Liver (tissue), 9 donors: Measurements from ENCODE around the gene HSPA9. TPM values are rescaled to one million over a fixed set of nuclear protein-coding genes. Genes with fewer than 3 reads are reported as not detected.

Experiments used
- DNase-seq: peaks from one replicate; pipeline ENCODE4 v3.0.0-alpha.2; 2017; ENCODE audit warnings: low spot score
- H3K27ac ChIP-seq, 2 donors: one replicate each; pipeline ENCODE4 v1.7.0; 2013; ENCODE audit warnings: inconsistent platforms in 2 of 2, low read length in 2 of 2, control low read depth in 1 of 2, low read depth in 1 of 2, mild to moderate bottlenecking in 1 of 2
- H3K27me3 ChIP-seq, 4 donors: one replicate each; pipeline versions ENCODE4 v1.6.1 to v1.7.0; 2013; ENCODE audit warnings: low read length in 3 of 4, inconsistent platforms in 1 of 4, mild to moderate bottlenecking in 1 of 4, moderate library complexity in 1 of 4; ENCODE audit not compliant: control insufficient read depth in 4 of 4, insufficient read depth in 4 of 4
- H3K36me3 ChIP-seq, 4 donors: one replicate each; pipeline versions ENCODE4 v1.6.1 to v1.7.0; 2013; ENCODE audit warnings: low read length in 3 of 4, mild to moderate bottlenecking in 3 of 4, low read depth in 1 of 4, moderate library complexity in 1 of 4; ENCODE audit not compliant: control insufficient read depth in 4 of 4, insufficient read depth in 3 of 4
- H3K4me1 ChIP-seq, 4 donors: one replicate each; pipeline versions ENCODE4 v1.6.1 to v1.7.0; 2013; ENCODE audit warnings: low read length in 3 of 4, mild to moderate bottlenecking in 3 of 4, moderate library complexity in 1 of 4; ENCODE audit not compliant: control insufficient read depth in 4 of 4, insufficient read depth in 4 of 4
- H3K4me3 ChIP-seq, 3 donors: one replicate each; pipeline versions ENCODE4 v1.6.1 to v1.7.0; 2013; ENCODE audit warnings: low read length in 3 of 3, control low read depth in 1 of 3, low read depth in 1 of 3, mild to moderate bottlenecking in 1 of 3
- H3K9ac ChIP-seq, 2 donors: one replicate each; pipeline ENCODE4 v1.7.0; 2013; ENCODE audit warnings: low read length in 2 of 2, mild to moderate bottlenecking in 2 of 2, moderate library complexity in 2 of 2, control low read depth in 1 of 2, low read depth in 1 of 2
- H3K9me3 ChIP-seq, 4 donors: one replicate each; pipeline versions ENCODE4 v1.6.1 to v1.7.0; 2013; ENCODE audit warnings: low read length in 3 of 4; ENCODE audit not compliant: control insufficient read depth in 4 of 4
- FOXA1 ChIP-seq: IDR thresholded peaks from 2 replicates; pipeline ENCODE4 v1.6.1; 2016; ENCODE audit warnings: antibody characterized with exemption
- GABPA ChIP-seq, 2 donors: IDR thresholded peaks in 1 of 2; conservative IDR thresholded peaks in 1 of 2; 2 replicates each; pipeline ENCODE4 v1.6.1; 2016; ENCODE audit warnings: antibody characterized with exemption in 2 of 2, mild to moderate bottlenecking in 1 of 2, moderate library complexity in 1 of 2
- HNF4G ChIP-seq: IDR thresholded peaks from 2 replicates; pipeline ENCODE4 v1.6.1; 2016; ENCODE audit warnings: antibody characterized with exemption
- JUND ChIP-seq, 2 donors: IDR thresholded peaks; 2 replicates each; pipeline ENCODE4 v1.6.1; 2016; ENCODE audit warnings: antibody characterized with exemption in 2 of 2
- NR2F2 ChIP-seq: IDR thresholded peaks from 2 replicates; pipeline ENCODE4 v1.6.1; 2016; ENCODE audit warnings: antibody characterized with exemption
- RAD21 ChIP-seq, 2 donors: IDR thresholded peaks; 2 replicates each; pipeline ENCODE4 v1.6.1; 2016; ENCODE audit warnings: antibody characterized with exemption in 2 of 2, mild to moderate bottlenecking in 2 of 2
- RXRA ChIP-seq, 2 donors: IDR thresholded peaks; 2 replicates each; pipeline ENCODE4 v1.6.1; 2017 to 2018; ENCODE audit warnings: antibody characterized with exemption in 2 of 2, mild to moderate bottlenecking in 1 of 2
- TAF1 ChIP-seq: conservative IDR thresholded peaks from 2 replicates; pipeline ENCODE4 v1.6.1; 2016; ENCODE audit warnings: antibody characterized with exemption, mild to moderate bottlenecking
- YY1 ChIP-seq: IDR thresholded peaks from 2 replicates; pipeline ENCODE4 v1.6.1; 2016; ENCODE audit warnings: antibody characterized with exemption, mild to moderate bottlenecking
- WGBS: extraction: QIAGEN DNeasy Blood & Tissue Kit; methylation state at CpG from one replicate; pipeline ENCODE4 v1.1.7; 2013; 5-methylcytosine and 5-hydroxymethylcytosine counted together
- polyA plus RNA-seq, 2 donors: library from polyadenylated mRNA; stranded (reverse) in 1 of 2; unstranded in 1 of 2; fragments of 200-250 nt in 1 of 2; fragments of >200 nt in 1 of 2; fragmentation: Nextera tagmentation in 1 of 2; extraction: Ambion mirVana in 1 of 2; gene quantifications; one replicate each; pipeline versions ENCODE4 v1.2.1 to v1.2.3, GENCODE V29; 2013 to 2015
- total RNA-seq, 2 donors: library from RNA; depleted of rRNA; stranded (reverse); fragments of >200 nt; gene quantifications; one replicate each; pipeline ENCODE4 v1.2.3, GENCODE V29; 2014
- TF ChIP-seq, protein P1 (sequence below): IDR thresholded peaks from 2 replicates; pipeline ENCODE4 v1.6.1; 2016; ENCODE audit warnings: antibody characterized with exemption
- TF ChIP-seq, protein P2 (sequence below): fragments of 150-350 bp; IDR thresholded peaks from 2 replicates; pipeline ENCODE4 v1.5.1; 2017; ENCODE audit warnings: improper control_type of control experiment, low read depth, low read length; ENCODE audit not compliant: missing input control
- TF ChIP-seq, protein P3 (sequence below): IDR thresholded peaks from 2 replicates; pipeline ENCODE4 v1.6.1; 2016; ENCODE audit warnings: antibody characterized with exemption
- TF ChIP-seq, protein P4 (sequence below): IDR thresholded peaks from 2 replicates; pipeline ENCODE4 v1.6.1; 2016; ENCODE audit warnings: antibody characterized with exemption
- donor health status: healthy.
- donor health status: healthy.
- donor health status: healthy.
- donor health status: healthy.
- donor health status: healthy.

The HSPA9 gene
- total and polyA plus RNA-seq, 4 donors, result 221 to 378 (median 238) TPM

DNA sequence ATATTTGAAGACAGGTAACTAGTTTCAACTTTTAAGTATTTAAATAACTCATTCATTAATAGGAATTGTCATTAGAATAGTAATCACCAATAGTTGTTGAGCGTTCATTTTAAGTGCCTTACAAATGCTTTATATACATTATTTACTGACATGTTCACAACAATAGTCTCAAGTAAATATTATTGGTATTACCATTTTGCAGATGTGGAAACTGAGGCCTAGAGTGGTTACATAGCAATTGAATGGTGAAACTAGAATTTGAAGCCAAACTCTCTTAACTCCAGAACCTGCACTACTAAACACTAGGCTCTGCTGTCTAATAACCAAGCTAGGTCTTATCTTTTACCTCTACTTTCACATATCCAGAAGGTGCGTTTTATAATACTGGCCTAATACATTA, 4.8 kb upstream of the HSPA9 start:
- H3K9ac ChIP-seq, result no peak overlapping the region
- no peak overlapping the region for H3K4me3 ChIP-seq
- no peaks in the 10 kb centered on the region for H3K36me3 ChIP-seq
- no peak for DNase-seq
- no peaks in the 10 kb centered on the region for H3K9me3 ChIP-seq
- WGBS, result 96% methylated on average over 2 of the region's 2 CpGs
- TF ChIP-seq, protein P1, sequence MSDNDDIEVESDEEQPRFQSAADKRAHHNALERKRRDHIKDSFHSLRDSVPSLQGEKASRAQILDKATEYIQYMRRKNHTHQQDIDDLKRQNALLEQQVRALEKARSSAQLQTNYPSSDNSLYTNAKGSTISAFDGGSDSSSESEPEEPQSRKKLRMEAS, result no peak
- TF ChIP-seq FOXA1 (no peak), HNF4G (no peak), YY1 (no peak), RAD21 (IDR thresholded peaks at IDR 0.05) (no peak), TAF1 (no peak), NR2F2 (no peak), GABPA (IDR thresholded peaks at IDR 0.05 in 1 of 2, conservative IDR thresholded peaks at IDR 0.05 in 1 of 2) (no peak), JUND (IDR thresholded peaks at IDR 0.05) (no peak)
- TF ChIP-seq, protein P2, sequence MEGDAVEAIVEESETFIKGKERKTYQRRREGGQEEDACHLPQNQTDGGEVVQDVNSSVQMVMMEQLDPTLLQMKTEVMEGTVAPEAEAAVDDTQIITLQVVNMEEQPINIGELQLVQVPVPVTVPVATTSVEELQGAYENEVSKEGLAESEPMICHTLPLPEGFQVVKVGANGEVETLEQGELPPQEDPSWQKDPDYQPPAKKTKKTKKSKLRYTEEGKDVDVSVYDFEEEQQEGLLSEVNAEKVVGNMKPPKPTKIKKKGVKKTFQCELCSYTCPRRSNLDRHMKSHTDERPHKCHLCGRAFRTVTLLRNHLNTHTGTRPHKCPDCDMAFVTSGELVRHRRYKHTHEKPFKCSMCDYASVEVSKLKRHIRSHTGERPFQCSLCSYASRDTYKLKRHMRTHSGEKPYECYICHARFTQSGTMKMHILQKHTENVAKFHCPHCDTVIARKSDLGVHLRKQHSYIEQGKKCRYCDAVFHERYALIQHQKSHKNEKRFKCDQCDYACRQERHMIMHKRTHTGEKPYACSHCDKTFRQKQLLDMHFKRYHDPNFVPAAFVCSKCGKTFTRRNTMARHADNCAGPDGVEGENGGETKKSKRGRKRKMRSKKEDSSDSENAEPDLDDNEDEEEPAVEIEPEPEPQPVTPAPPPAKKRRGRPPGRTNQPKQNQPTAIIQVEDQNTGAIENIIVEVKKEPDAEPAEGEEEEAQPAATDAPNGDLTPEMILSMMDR, result no peak
- TF ChIP-seq, protein P3, sequence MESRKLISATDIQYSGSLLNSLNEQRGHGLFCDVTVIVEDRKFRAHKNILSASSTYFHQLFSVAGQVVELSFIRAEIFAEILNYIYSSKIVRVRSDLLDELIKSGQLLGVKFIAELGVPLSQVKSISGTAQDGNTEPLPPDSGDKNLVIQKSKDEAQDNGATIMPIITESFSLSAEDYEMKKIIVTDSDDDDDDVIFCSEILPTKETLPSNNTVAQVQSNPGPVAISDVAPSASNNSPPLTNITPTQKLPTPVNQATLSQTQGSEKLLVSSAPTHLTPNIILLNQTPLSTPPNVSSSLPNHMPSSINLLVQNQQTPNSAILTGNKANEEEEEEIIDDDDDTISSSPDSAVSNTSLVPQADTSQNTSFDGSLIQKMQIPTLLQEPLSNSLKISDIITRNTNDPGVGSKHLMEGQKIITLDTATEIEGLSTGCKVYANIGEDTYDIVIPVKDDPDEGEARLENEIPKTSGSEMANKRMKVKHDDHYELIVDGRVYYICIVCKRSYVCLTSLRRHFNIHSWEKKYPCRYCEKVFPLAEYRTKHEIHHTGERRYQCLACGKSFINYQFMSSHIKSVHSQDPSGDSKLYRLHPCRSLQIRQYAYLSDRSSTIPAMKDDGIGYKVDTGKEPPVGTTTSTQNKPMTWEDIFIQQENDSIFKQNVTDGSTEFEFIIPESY, result no peak
- TF ChIP-seq, protein P4, sequence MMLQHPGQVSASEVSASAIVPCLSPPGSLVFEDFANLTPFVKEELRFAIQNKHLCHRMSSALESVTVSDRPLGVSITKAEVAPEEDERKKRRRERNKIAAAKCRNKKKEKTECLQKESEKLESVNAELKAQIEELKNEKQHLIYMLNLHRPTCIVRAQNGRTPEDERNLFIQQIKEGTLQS, result no peak
- H3K4me1 ChIP-seq, result peaks cover 0 to 19% (median 11%) of the 10 kb centered on the region in 4 donors
- H3K27ac ChIP-seq, result no peak overlapping the region
- no peaks in the 10 kb centered on the region for H3K27me3 ChIP-seq

DNA sequence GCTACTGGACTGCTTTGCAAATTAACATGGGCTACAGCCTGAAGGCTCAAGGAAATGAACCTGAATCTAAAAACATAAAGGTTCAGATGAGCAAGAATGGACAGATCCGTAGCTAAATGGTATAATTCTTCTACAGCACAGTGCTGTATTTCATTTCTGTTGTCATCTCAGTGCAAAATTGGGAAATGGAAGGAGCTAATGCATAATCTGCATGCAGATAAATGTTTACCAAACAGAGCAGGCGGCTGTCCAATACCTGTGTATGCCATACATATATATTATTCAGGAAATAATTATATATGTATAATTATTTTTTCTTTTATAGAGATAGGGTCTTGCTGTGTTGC, 4.3 kb upstream of the HSPA9 start:
- WGBS, result 45% methylated on average over 2 of the region's 2 CpGs
- Histone ChIP-seq H3K27me3 (no peaks in the 10 kb centered on the region), H3K9ac (peak overlapping the region in 1 of 2 donors; percentile 56), H3K36me3 (no peaks in the 10 kb centered on the region), H3K27ac (no peak overlapping the region), H3K4me1 (peaks cover 0 to 15% (median 10%) of the 10 kb centered on the region in 4 donors), H3K4me3 (no peak overlapping the region), H3K9me3 (no peaks in the 10 kb centered on the region)
- TF ChIP-seq, protein P3, result no peak
- TF ChIP-seq RXRA (IDR thresholded peaks at IDR 0.05) (no peak), FOXA1 (no peak)
- DNase-seq, result no peak
